ENCODE results near the gene TP53INP2.

TP53INP2 gene

GRCh38 chr20:34750484-34750883, 46.3 kb downstream of the TP53INP2 start:
- TF ChIP-seq CTCF (IDR thresholded peaks at IDR 0.05; ENCODE audit: control insufficient read depth, extremely low read depth, insufficient read depth), result no peak
- DNase-seq (ENCODE audit: low read depth), result no peak
- no peak overlapping the region for H3K4me3 ChIP-seq (ENCODE audit: low read depth, low read length)

- no peak for TF ChIP-seq CTCF (IDR thresholded peaks at IDR 0.05; ENCODE audit: control insufficient read depth, extremely low read depth, insufficient read depth)
- no peak overlapping the region for H3K4me3 ChIP-seq (ENCODE audit: low read depth, low read length)
- no peak for DNase-seq (ENCODE audit: low read depth)
These were observed 47.3 kb downstream of the TP53INP2 start for GRCh38 chr20:34751453-34751852.

- H3K4me3 ChIP-seq (ENCODE audit: low read depth, low read length), result no peak overlapping the region
- DNase-seq (ENCODE audit: low read depth), result no peak
- TF ChIP-seq CTCF (IDR thresholded peaks at IDR 0.05; ENCODE audit: control insufficient read depth, extremely low read depth, insufficient read depth), result no peak
These were observed 49.7 kb downstream of the TP53INP2 start for GRCh38 chr20:34753706-34754461.

GRCh38 chr20:34754611-34755010, 50.5 kb downstream of the TP53INP2 start:
- DNase-seq (ENCODE audit: low read depth), result no peak
- no peak overlapping the region for H3K4me3 ChIP-seq (ENCODE audit: low read depth, low read length)
- no peak for TF ChIP-seq CTCF (IDR thresholded peaks at IDR 0.05; ENCODE audit: control insufficient read depth, extremely low read depth, insufficient read depth)

- no peak overlapping the region for H3K4me3 ChIP-seq (ENCODE audit: low read depth, low read length)
- DNase-seq (ENCODE audit: low read depth), result no peak
- TF ChIP-seq CTCF (IDR thresholded peaks at IDR 0.05; ENCODE audit: control insufficient read depth, extremely low read depth, insufficient read depth), result no peak
These were observed 51.2 kb downstream of the TP53INP2 start for GRCh38 chr20:34755367-34755766.

- DNase-seq (ENCODE audit: low read depth), result no peak
- TF ChIP-seq CTCF (IDR thresholded peaks at IDR 0.05; ENCODE audit: control insufficient read depth, extremely low read depth, insufficient read depth), result no peak
- no peak overlapping the region for H3K4me3 ChIP-seq (ENCODE audit: low read depth, low read length)
These were observed 57.9 kb downstream of the TP53INP2 start for GRCh38 chr20:34762031-34762555.

Measured in LNCaP clone FGC (cell line).